ENCODE data around the gene ACOX2.
A peak's percentile ranks its signal among the peaks of the same experiment; 100 is the strongest.

Gene ACOX2

GRCh38 chr3:58502872-58503271 is 34.1 kb downstream of the ACOX2 start:
- no peak for DNase-seq

GRCh38 chr3:58497097-58497496 is 39.9 kb downstream of the ACOX2 start:
- no peak for DNase-seq

GRCh38 chr3:58496206-58496857 is 40.7 kb downstream of the ACOX2 start:
- DNase-seq, result no peak

- peak; percentile 38 for DNase-seq
Measured at GRCh38 chr3:58495101-58495500, 41.9 kb downstream of the ACOX2 start.

GRCh38 chr3:58494107-58494506 is 42.9 kb downstream of the ACOX2 start:
- no peak for DNase-seq

- peak; percentile 26 for DNase-seq
Measured at GRCh38 chr3:58492494-58492905, 44.5 kb downstream of the ACOX2 start.

- peak; percentile 92 for DNase-seq
Measured at GRCh38 chr3:58491506-58492402, 45.2 kb downstream of the ACOX2 start, which contains the start of gene KCTD6. Gene KCTD6, plus strand, starts transcription at chr3:58492096. Its CDS starts 6,660 bp downstream, at chr3:58498756.

- no peak for DNase-seq
Measured at GRCh38 chr3:58490860-58491501, 46.0 kb downstream of the ACOX2 start.

GRCh38 chr3:58488967-58489366 is 48.0 kb downstream of the ACOX2 start:
- DNase-seq, result no peak

GRCh38 chr3:58487140-58487886 is 49.7 kb downstream of the ACOX2 start:
- peak; percentile 74 for DNase-seq

- DNase-seq, result no peak
Measured at GRCh38 chr3:58485801-58486435, 51.1 kb downstream of the ACOX2 start.

GRCh38 chr3:58484722-58485069 is 52.3 kb downstream of the ACOX2 start:
- no peak for DNase-seq

- DNase-seq, result no peak
Measured at GRCh38 chr3:58484045-58484721, 52.8 kb downstream of the ACOX2 start.

- no peak for DNase-seq
Measured at GRCh38 chr3:58482917-58483636, 53.9 kb downstream of the ACOX2 start.

- DNase-seq, result no peak
Measured at GRCh38 chr3:58480309-58480708, 56.7 kb downstream of the ACOX2 start.

GRCh38 chr3:58478781-58479180 is 58.2 kb downstream of the ACOX2 start:
- DNase-seq, result no peak

- DNase-seq, result no peak
Measured at GRCh38 chr3:58474967-58475578, 61.9 kb downstream of the ACOX2 start.

- DNase-seq, result no peak
Measured at GRCh38 chr3:58474348-58474911, 62.6 kb downstream of the ACOX2 start.

GRCh38 chr3:58473275-58473674 is 63.7 kb downstream of the ACOX2 start:
- no peak for DNase-seq

Measured in HCEC 1CT (cell line).